PFSK-1 (cell line): ENCODE measurements around the gene PEX10.

ENCODE experiments used
- FOXP2 ChIP-seq: optimal IDR thresholded peaks from 2 replicates; pipeline ENCODE3; 2011; ENCODE audit warnings: borderline replicate concordance, control low read depth, inconsistent platforms; ENCODE audit not compliant: insufficient read depth; ENCODE audit errors: extremely low read length, extremely low read depth
- POLR2AphosphoS5 ChIP-seq: IDR thresholded peaks from 2 replicates; pipeline ENCODE4 v1.6.1; 2012; ENCODE audit warnings: low read depth, mild to moderate bottlenecking, control low read depth, low read length, moderate library complexity
- REST ChIP-seq, 2 experiments: IDR thresholded peaks; 2 replicates each; pipeline versions ENCODE4 v1.6.1 to v1.8.0; 2011 to 2012; ENCODE audit warnings: low read depth in 2 of 2, low read length in 2 of 2, control low read depth in 1 of 2, inconsistent platforms in 1 of 2, mild to moderate bottlenecking in 1 of 2, moderate library complexity in 1 of 2; ENCODE audit not compliant: insufficient read depth in 1 of 2
- SIN3A ChIP-seq: IDR thresholded peaks from 2 replicates; pipeline ENCODE4 v1.6.1; 2012; ENCODE audit warnings: mild to moderate bottlenecking, low read length, moderate library complexity, borderline replicate concordance; ENCODE audit not compliant: insufficient read depth
- TAF1 ChIP-seq: IDR thresholded peaks from 2 replicates; pipeline ENCODE4 v1.6.1; 2012; ENCODE audit warnings: low read length, control low read depth, borderline replicate concordance; ENCODE audit not compliant: insufficient read depth

The PEX10 gene

GRCh38 chr1:2416403-2416802 is 4.0 kb upstream of the PEX10 start:
- no peak for TF ChIP-seq SIN3A
- no peak for TF ChIP-seq REST (IDR thresholded peaks at IDR 0.05; ENCODE audit: insufficient read depth in 1 of 2, low read depth in 2 of 2, low read length in 2 of 2)
- TF ChIP-seq FOXP2: no peak
- no peak for TF ChIP-seq TAF1
- no peak for TF ChIP-seq POLR2AphosphoS5

- TF ChIP-seq REST (IDR thresholded peaks at IDR 0.05; ENCODE audit: insufficient read depth in 1 of 2, low read depth in 2 of 2, low read length in 2 of 2) (no peak), SIN3A (no peak), FOXP2 (no peak), TAF1 (no peak), POLR2AphosphoS5 (no peak)
Observed at GRCh38 chr1:2415801-2416208, 3.4 kb upstream of the PEX10 start.

DNA sequence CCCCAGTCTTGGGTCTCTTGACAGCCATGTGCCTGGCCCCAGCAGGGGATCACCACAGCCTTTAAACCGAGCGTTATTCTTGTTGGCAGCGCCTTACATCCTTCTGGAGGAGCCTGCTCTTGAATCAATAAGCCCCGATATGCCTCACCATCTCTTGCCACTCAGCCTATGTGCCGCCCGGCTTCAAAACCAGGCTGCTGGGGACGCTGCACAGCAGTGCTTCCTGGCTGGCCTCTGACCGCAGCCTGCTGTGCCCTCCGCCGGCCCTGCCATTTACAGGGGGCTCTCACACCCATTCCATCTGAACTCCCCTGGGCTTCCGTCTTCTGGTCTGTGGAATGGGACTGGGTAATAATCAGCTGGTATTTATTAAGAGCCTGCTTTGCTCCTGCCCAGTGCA is 3.0 kb upstream of the PEX10 start:
- TF ChIP-seq TAF1 (no peak), FOXP2 (no peak), REST (IDR thresholded peaks at IDR 0.05; ENCODE audit: insufficient read depth in 1 of 2, low read depth in 2 of 2, low read length in 2 of 2) (no peak), SIN3A (no peak), POLR2AphosphoS5 (no peak)

DNA sequence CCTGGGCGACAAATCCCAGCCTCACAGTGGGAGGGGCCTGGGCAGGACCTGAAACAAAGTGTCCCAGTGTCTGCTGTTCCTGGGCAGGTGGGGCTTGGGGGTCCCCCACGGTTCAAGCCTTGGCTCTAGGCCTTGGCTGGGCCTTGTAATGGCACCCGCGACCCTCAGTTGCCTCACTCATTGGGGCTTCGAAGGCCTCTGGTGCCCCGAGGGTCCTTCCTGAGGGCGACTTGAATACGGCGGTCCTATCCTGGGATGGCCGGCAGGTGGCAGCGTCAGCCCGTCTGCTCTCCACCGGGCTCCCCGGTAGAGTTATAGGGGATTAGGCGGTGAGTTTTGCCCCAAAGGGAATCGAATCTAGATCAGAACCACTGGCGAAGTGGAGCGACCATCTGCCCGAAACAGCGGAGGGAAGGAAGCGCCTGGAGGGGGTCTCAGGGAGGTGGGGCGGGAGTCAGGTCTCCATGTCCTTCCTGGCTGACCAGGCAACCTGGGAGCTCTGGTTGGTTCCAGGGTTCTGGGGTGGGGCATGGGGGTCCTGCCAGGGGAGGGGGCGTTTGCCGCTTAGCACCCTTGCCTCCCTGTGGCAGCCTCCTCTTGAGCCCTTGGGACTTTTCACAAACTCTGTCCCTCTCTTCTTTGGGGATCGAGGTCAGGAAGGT is 2.1 kb upstream of the PEX10 start:
- TF ChIP-seq SIN3A (no peak), POLR2AphosphoS5 (no peak), REST (IDR thresholded peaks at IDR 0.05; ENCODE audit: insufficient read depth in 1 of 2, low read depth in 2 of 2, low read length in 2 of 2) (no peak)
